T-helper 2 cell treated with Interferon-gamma antibody and Interleukin-4, amounts not matched to agents 100 ng/mL and 5 ng/mL, for 36 hours (primary cell): Measurements from ENCODE around the gene ACER3. TPM values are rescaled to one million over a fixed set of nuclear protein-coding genes. Genes with fewer than 3 reads are reported as not detected.

Source experiments
- intact Hi-C: fragments of 100-400 bp; cut with micrococcal nuclease; formaldehyde crosslinking; loops from one replicate; pipeline ENCODE4 v1.15.1; 2023
- total RNA-seq: library from RNA; stranded (reverse); gene quantifications from 2 replicates; pipeline ENCODE4 v1.2.3, GENCODE V29; 2022

The ACER3 gene
- total RNA-seq, 1 donor from 2014 or later = 18.1 TPM

- intact Hi-C loops = no loop called here
Observed at GRCh38 chr11:77037057-77037456, 176.3 kb downstream of the ACER3 start.

GRCh38 chr11:77038029-77038824, 177.5 kb downstream of the ACER3 start:
- intact Hi-C loops = no loop called here

DNA sequence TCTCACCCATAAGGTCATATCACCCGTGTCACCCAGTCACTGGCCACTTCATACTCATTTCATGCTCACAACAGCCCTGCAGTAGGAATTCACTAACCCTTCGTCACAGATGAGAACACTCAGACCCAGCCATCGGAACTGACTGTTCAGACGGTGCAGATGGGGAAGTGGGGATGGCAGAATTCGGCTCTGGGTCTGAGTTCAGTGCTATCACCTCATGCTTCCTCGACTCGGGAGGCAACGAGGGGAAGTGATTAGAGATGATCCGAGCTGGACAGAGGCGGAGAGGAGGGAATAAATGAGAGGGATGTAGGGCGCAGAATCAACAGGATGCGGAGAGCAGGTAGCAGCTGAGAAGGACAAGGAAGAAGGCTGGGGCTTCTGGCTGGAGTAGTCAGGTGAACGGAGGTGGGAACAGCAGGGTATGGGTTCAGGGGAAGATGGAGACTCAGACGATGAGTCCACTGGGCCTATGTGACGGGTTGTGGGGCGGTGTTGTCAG, 178.2 kb downstream of the ACER3 start:
- intact Hi-C loops = no loop called here

GRCh38 chr11:77039491-77040400, 179.0 kb downstream of the ACER3 start:
- intact Hi-C loops = loop anchor here (10.0 kb wide), 1 partner anchor 505 kb away; no protein-coding TSS in a partner anchor

DNA sequence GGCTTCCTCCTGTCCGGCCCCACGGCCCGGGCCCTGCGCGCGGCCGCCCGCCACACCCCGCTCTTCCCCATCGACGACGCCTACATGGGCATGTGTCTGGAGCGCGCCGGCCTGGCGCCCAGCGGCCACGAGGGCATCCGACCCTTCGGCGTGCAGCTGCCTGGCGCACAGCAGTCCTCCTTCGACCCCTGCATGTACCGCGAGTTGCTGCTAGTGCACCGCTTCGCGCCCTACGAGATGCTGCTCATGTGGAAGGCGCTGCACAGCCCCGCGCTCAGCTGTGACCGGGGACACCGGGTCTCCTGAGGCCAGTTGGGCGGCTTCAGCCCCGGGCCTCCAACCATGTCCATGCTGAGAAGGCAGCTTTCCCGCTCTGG, 179.7 kb downstream of the ACER3 start:
- intact Hi-C loops = loop anchor here (10.0 kb wide), 1 partner anchor 504 kb away; no protein-coding TSS in a partner anchor

- intact Hi-C loops = loop anchor here (10.0 kb wide), 1 partner anchor 504 kb away; no protein-coding TSS in a partner anchor
Observed at GRCh38 chr11:77040889-77041288, 180.2 kb downstream of the ACER3 start.

- intact Hi-C loops = loop anchor here (10.0 kb wide), 1 partner anchor 503 kb away; no protein-coding TSS in a partner anchor
Observed at GRCh38 chr11:77042111-77042726, 181.5 kb downstream of the ACER3 start.

DNA sequence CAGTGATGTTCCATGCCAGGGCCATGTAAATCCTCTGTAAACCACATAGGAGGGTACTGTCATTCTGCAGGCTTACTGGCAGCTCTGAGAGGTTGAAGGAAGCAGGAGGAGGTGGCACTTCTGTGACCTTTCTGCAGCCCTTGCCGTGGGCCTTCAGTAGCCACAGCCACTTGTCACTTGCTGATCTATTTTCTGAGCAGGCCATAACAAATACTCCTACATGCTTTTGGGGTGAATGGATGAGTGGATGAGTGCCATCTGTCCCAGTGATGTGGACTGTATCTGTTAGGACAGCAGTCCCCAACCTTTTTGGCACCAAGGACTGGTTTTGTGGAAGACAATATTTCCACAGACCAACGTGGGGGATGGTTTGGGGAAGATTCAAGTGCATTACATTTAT, 183.6 kb downstream of the ACER3 start:
- intact Hi-C loops = loop anchor here (10.0 kb wide), 1 partner anchor 500 kb away; no protein-coding TSS in a partner anchor

DNA sequence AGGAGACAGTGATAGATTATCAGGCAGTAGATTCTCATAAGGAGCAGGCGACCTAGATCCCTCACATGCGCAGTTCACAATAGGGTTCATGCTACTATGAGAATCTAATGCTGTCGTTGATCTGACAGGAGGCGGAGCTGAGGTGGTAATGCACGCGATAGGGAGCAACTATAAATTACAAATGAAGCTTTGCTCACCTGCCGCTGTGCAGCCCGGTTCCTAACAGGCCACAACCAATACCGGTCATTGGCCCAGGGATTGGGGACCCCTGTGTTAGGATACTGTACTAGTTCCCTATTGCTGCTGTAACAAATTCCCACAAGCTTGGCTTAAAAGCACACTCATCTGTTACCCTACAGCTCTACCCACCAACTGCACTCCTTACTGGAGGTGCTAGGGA, 184.2 kb downstream of the ACER3 start:
- intact Hi-C loops = loop anchor here (5.0 to 10.0 kb wide), 4 partner anchors 123 to 808 kb away; no protein-coding TSS in a partner anchor

DNA sequence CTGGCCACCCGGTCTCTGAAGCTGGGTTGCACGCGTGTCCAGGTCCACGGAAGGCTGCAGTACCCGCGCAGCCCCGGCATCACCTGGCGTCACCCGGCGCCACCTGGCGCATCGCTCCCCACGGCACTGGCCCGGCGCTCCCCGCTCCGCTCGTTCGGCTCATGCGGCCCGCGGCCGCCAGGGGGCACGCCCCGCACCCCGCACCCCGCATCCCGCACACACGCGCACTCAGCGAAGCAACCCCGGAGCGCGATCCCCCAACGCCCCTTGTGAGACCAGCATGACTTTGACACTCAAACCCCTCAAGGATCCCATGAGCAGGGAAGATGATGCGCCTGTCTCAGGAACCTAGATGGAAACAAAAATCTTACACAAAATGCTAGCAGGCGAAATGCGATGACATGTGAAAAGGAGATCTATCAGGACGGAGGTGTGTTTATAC, 185.4 kb downstream of the ACER3 start:
- intact Hi-C loops = loop anchor here (2.0 to 10.0 kb wide), 6 partner anchors 37 to 809 kb away; no protein-coding TSS in a partner anchor

- intact Hi-C loops = loop anchor here (1.0 to 10.0 kb wide), 8 partner anchors 19 to 810 kb away; partner anchors contain the start of gene CAPN5
Observed at GRCh38 chr11:77047007-77047927, 186.5 kb downstream of the ACER3 start.

- intact Hi-C loops = loop anchor here (1.0 to 10.0 kb wide), 8 partner anchors 18 to 811 kb away; partner anchors contain the start of gene CAPN5
Observed at GRCh38 chr11:77047928-77048446, 187.3 kb downstream of the ACER3 start.

DNA sequence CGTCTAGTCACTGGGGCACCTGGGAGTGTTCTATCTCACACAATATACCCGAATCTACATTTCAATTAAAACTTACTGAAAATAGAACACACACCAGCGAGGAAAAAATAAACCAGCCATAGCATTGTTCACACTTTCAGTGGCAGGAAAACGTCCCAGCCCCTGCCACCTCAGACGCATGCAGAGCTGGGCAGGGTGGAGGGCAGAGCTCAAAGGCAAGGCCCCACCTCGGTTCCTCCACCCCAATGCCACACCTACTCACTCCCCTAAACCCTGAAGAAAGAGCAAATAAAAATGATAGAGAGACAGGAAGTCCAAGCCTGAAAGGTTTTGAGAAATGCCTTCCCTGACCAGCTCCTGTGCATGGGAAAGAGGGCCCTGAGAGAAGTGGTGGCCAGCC, 188.3 kb downstream of the ACER3 start:
- intact Hi-C loops = loop anchor here (5.0 to 10.0 kb wide), 4 partner anchors 127 to 812 kb away; no protein-coding TSS in a partner anchor

DNA sequence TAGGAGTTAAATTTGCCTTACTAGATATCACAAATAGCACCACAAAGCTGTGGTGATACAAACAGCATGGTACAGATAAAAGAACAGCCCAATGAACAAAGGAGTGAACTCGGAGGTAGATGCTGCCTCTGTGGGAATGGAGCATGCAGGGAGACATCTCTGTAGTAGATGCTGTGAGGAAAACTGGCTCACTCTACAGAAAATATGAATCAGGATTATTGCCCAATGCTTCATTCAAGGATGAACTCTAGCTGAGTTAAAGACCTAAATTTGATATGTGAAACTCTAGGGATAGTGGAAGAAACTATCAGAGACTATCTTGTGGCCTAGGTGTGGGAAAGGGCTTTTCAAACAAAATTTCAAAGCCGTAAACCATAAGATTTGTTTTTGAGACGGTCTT, 190.8 kb downstream of the ACER3 start:
- intact Hi-C loops = no loop called here

- intact Hi-C loops = no loop called here
Observed at GRCh38 chr11:77052518-77052917, 191.8 kb downstream of the ACER3 start.

GRCh38 chr11:77053217-77054015, 192.7 kb downstream of the ACER3 start:
- intact Hi-C loops = no loop called here

DNA sequence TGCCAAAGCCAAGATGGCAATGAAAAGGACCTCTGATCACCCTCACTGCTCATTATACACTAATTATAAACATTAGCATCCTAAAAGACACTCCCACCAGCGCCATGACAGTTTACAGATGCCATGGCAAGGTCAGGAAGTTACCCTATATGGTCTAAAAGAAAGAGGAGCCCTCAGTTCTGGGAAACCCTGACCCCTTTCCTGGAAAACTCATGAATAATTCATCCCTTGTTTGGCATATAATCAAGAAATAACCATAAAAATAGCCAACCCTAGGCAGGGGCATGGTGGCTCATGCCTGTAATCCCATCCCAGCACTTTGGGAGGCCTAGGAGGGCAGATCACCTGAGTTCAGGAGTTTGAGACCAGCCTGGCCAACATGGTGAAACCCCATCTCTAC, 193.4 kb downstream of the ACER3 start:
- intact Hi-C loops = no loop called here

- intact Hi-C loops = no loop called here
Observed at GRCh38 chr11:77055101-77055561, 194.4 kb downstream of the ACER3 start.
